DND-41 (cell line): ENCODE measurements around the gene BRCC3.

Experiments used
- ATAC-seq: fragments of 200-7000 bp; cut with Tn5 transposase; 3 replicates; pipeline ENCODE4 v1.9.1; 2021; ENCODE audit warnings: low read depth; ENCODE audit not compliant: insufficient read depth
- DNase-seq: peaks from one replicate; pipeline ENCODE4 v3.0.0-alpha.2; 2020
- H2AFZ ChIP-seq: 2 replicates; pipeline ENCODE4 v1.6.0; 2012; ENCODE audit warnings: low read depth, low read length
- H3K27ac ChIP-seq: 2 replicates; pipeline ENCODE4 v1.5.1; 2012; ENCODE audit warnings: low read length, inconsistent platforms
- H3K27me3 ChIP-seq: fragments of 200-600 bp; sonication (generic); 2 replicates; pipeline ENCODE4 v1.6.0; 2012; ENCODE audit warnings: low read length, mild to moderate bottlenecking, inconsistent platforms; ENCODE audit not compliant: insufficient read depth, poor library complexity
- H3K36me3 ChIP-seq: 2 replicates; pipeline ENCODE4 v1.5.1; 2012; ENCODE audit warnings: low read length, inconsistent platforms; ENCODE audit not compliant: insufficient read depth
- H3K4me1 ChIP-seq: 2 replicates; pipeline ENCODE4 v1.5.1; 2012; ENCODE audit warnings: mild to moderate bottlenecking, low read length; ENCODE audit not compliant: insufficient read depth
- H3K4me2 ChIP-seq: 2 replicates; pipeline ENCODE4 v1.6.0; 2012; ENCODE audit warnings: mild to moderate bottlenecking, moderate library complexity, low read length, inconsistent platforms; ENCODE audit not compliant: insufficient read depth
- H3K4me3 ChIP-seq, 2 experiments: fragments of 200-600 bp in 1 of 2; shearing (Covaris generic) in 1 of 2; 2 replicates each; pipeline ENCODE4 v1.5.1; 2012 to 2016; ENCODE audit warnings: inconsistent platforms in 2 of 2, low read length in 2 of 2, mild to moderate bottlenecking in 2 of 2, low read depth in 1 of 2, moderate library complexity in 1 of 2
- H3K79me2 ChIP-seq: 2 replicates; pipeline ENCODE4 v1.6.0; 2012; ENCODE audit warnings: low read length, inconsistent platforms; ENCODE audit not compliant: insufficient read depth
- H3K9ac ChIP-seq: 2 replicates; pipeline ENCODE4 v1.6.0; 2012; ENCODE audit warnings: low read depth, mild to moderate bottlenecking, inconsistent platforms, low read length, moderate library complexity
- H3K9me3 ChIP-seq: 2 replicates; pipeline ENCODE4 v1.5.1; 2012; ENCODE audit warnings: low read length, moderate library complexity, mild to moderate bottlenecking, inconsistent platforms; ENCODE audit not compliant: insufficient read depth, severe bottlenecking
- H4K20me1 ChIP-seq: 2 replicates; pipeline ENCODE4 v1.6.0; 2012; ENCODE audit warnings: low read length; ENCODE audit not compliant: insufficient read depth
- CTCF ChIP-seq: IDR thresholded peaks from 2 replicates; pipeline ENCODE4 v1.5.1; 2012; ENCODE audit warnings: borderline replicate concordance, low read length, moderate library complexity, mild to moderate bottlenecking; ENCODE audit not compliant: poor library complexity, severe bottlenecking; ENCODE audit errors: extremely low read depth
- EZH2 ChIP-seq: IDR thresholded peaks from 3 replicates; pipeline ENCODE4 v1.6.1; 2012; ENCODE audit warnings: borderline replicate concordance, low read depth, mild to moderate bottlenecking, moderate library complexity, low read length, inconsistent platforms; ENCODE audit not compliant: severe bottlenecking

BRCC3 gene

GRCh38 chrX:155065035-155065734 lies 6.1 kb upstream of the BRCC3 start:
- H2AFZ ChIP-seq = no peak overlapping the region
- no peak overlapping the region for H3K9ac ChIP-seq
- no peak overlapping the region for H3K4me2 ChIP-seq
- H3K27me3 ChIP-seq = no peaks in the 10 kb centered on the region
- no peak overlapping the region for H3K4me3 ChIP-seq
- ATAC-seq = no peak
- no peak for DNase-seq
- no peak overlapping the region for H3K27ac ChIP-seq
- no peaks in the 10 kb centered on the region for H4K20me1 ChIP-seq
- H3K4me1 ChIP-seq = peaks cover 25% of the 10 kb centered on the region
- H3K79me2 ChIP-seq = peaks cover 16% of the 10 kb centered on the region
- no peaks in the 10 kb centered on the region for H3K9me3 ChIP-seq
- H3K36me3 ChIP-seq = peaks cover 12% of the 10 kb centered on the region; the same call in 1 of the 2 replicates
- TF ChIP-seq EZH2 = no peak
- TF ChIP-seq CTCF = no peak

- Histone ChIP-seq H3K36me3 (peaks cover 6% of the 10 kb centered on the region), H3K27me3 (no peaks in the 10 kb centered on the region), H3K4me1 (peaks cover 40% of the 10 kb centered on the region), H3K4me3 (no peak overlapping the region), H3K9ac (no peak overlapping the region), H3K9me3 (no peaks in the 10 kb centered on the region), H4K20me1 (no peaks in the 10 kb centered on the region), H3K79me2 (peaks cover 41% of the 10 kb centered on the region), H3K27ac (no peak overlapping the region), H3K4me2 (peak overlapping the region; percentile 94; the same call in 1 of the 2 replicates), H2AFZ (no peak overlapping the region)
- ATAC-seq (no peak), DNase-seq (no peak)
- TF ChIP-seq EZH2 = no peak
- TF ChIP-seq CTCF = no peak
These were observed 3.1 kb upstream of the BRCC3 start for GRCh38 chrX:155068165-155068564.

- Histone ChIP-seq H3K36me3 (peaks cover 16% of the 10 kb centered on the region), H3K9ac (peak overlapping the region; percentile 69), H3K4me1 (peaks cover 52% of the 10 kb centered on the region), H3K79me2 (peaks cover 51% of the 10 kb centered on the region), H3K4me2 (peak overlapping the region; percentile 94), H3K4me3 (peak overlapping the region in 1 of 2 experiments; percentile 81; a peak in 1 of 4 replicates), H3K27me3 (no peaks in the 10 kb centered on the region), H3K27ac (no peak overlapping the region), H3K9me3 (no peaks in the 10 kb centered on the region), H2AFZ (no peak overlapping the region), H4K20me1 (no peaks in the 10 kb centered on the region)
- no peak for DNase-seq
- no peak for ATAC-seq
- no peak for TF ChIP-seq EZH2
- TF ChIP-seq CTCF = no peak
These were observed 1.9 kb upstream of the BRCC3 start for GRCh38 chrX:155069414-155069813.
